Neural cell (in vitro differentiated cells): ENCODE results near the gene GASK1B.

Source experiments
- EP300 ChIP-seq: fragments of 450-650 bp; conservative IDR thresholded peaks from 2 replicates; pipeline ENCODE4 v1.6.1; 2014; ENCODE audit warnings: antibody characterized with exemption, mild to moderate bottlenecking, moderate library complexity; ENCODE audit not compliant: poor library complexity, severe bottlenecking
- EZH2 ChIP-seq: fragments of 200-600, 300-800 bp; shearing (Covaris generic), sonication (generic); IDR thresholded peaks from 2 replicates; pipeline ENCODE4 v1.6.1; 2014; ENCODE audit warnings: antibody characterized with exemption, low read length, borderline replicate concordance, mild to moderate bottlenecking; ENCODE audit not compliant: insufficient read depth, poor library complexity, severe bottlenecking
- POLR2AphosphoS5 ChIP-seq: IDR thresholded peaks from 2 replicates; pipeline ENCODE4 v1.6.1; 2012
- RAD21 ChIP-seq: fragments of 450-650 bp; conservative IDR thresholded peaks from 2 replicates; pipeline ENCODE4 v1.6.1; 2014; ENCODE audit warnings: antibody characterized with exemption, mild to moderate bottlenecking, moderate library complexity
- REST ChIP-seq: IDR thresholded peaks from 2 replicates; pipeline ENCODE4 v1.6.1; 2012; ENCODE audit warnings: borderline replicate concordance
- SMC3 ChIP-seq: fragments of 450-650 bp; conservative IDR thresholded peaks from 2 replicates; pipeline ENCODE4 v1.6.1; 2014; ENCODE audit warnings: antibody characterized with exemption, mild to moderate bottlenecking, moderate library complexity; ENCODE audit not compliant: poor library complexity
- TAF1 ChIP-seq: IDR thresholded peaks from 2 replicates; pipeline ENCODE4 v1.6.1; 2012; ENCODE audit warnings: low read depth
- TF ChIP-seq, protein P1 (sequence below): fragments of 450-650 bp; IDR thresholded peaks from 2 replicates; pipeline ENCODE4 v1.5.1; 2014; ENCODE audit warnings: antibody characterized with exemption, mild to moderate bottlenecking, moderate library complexity; ENCODE audit not compliant: poor library complexity, severe bottlenecking

DNA sequence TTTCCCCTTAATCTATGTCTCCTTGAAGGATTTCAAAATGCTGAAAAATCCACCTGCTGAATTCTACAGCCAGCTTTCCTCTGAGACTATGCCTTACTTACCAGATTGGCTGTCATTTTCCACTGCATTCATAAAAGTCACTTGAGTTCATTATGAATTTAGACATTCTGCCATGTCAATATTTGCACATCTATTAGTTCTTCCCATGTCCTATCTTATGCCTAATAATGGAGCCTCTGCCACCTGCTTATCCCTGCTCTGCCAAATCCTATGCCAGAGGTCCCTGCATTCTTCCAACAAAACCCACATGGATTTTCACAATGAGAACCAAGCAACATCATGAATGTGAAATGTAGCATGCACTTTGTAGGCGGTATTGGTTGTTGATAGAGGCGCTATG, 42.6 kb downstream of the GASK1B start:
- TF ChIP-seq, protein P1, sequence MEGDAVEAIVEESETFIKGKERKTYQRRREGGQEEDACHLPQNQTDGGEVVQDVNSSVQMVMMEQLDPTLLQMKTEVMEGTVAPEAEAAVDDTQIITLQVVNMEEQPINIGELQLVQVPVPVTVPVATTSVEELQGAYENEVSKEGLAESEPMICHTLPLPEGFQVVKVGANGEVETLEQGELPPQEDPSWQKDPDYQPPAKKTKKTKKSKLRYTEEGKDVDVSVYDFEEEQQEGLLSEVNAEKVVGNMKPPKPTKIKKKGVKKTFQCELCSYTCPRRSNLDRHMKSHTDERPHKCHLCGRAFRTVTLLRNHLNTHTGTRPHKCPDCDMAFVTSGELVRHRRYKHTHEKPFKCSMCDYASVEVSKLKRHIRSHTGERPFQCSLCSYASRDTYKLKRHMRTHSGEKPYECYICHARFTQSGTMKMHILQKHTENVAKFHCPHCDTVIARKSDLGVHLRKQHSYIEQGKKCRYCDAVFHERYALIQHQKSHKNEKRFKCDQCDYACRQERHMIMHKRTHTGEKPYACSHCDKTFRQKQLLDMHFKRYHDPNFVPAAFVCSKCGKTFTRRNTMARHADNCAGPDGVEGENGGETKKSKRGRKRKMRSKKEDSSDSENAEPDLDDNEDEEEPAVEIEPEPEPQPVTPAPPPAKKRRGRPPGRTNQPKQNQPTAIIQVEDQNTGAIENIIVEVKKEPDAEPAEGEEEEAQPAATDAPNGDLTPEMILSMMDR = no peak
- TF ChIP-seq TAF1 = no peak
- TF ChIP-seq EP300 = no peak
- TF ChIP-seq POLR2AphosphoS5 = no peak
- TF ChIP-seq EZH2 = no peak
- TF ChIP-seq RAD21 = no peak
- no peak for TF ChIP-seq REST
- TF ChIP-seq SMC3 = no peak
